Loucy (cell line): ENCODE measurements around the gene SIGLEC7.

Source experiments
- H2AFZ ChIP-seq: fragments of 200-600 bp; sonication (generic); 2 replicates; pipeline ENCODE4 v1.6.0; 2016; ENCODE audit warnings: antibody characterized with exemption, mild to moderate bottlenecking, low read length, moderate library complexity
- H3F3A ChIP-seq: fragments of 200-600 bp; 2 replicates; pipeline ENCODE4 v1.6.0; 2016; ENCODE audit warnings: antibody characterized with exemption, low read depth, mild to moderate bottlenecking
- H3K27me3 ChIP-seq: fragments of 200-600 bp; sonication (generic); 2 replicates; pipeline ENCODE4 v1.6.1; 2014; ENCODE audit warnings: low read length, mild to moderate bottlenecking; ENCODE audit not compliant: insufficient read depth, poor library complexity, severe bottlenecking
- H3K36me3 ChIP-seq: fragments of 200-600 bp; sonication (generic); 2 replicates; pipeline ENCODE4 v1.6.1; 2016; ENCODE audit warnings: low read length; ENCODE audit not compliant: insufficient read depth
- H3K4me1 ChIP-seq: fragments of 200-600 bp; sonication (generic); 2 replicates; pipeline ENCODE4 v1.5.1; 2014; ENCODE audit warnings: low read length, mild to moderate bottlenecking; ENCODE audit not compliant: insufficient read depth, poor library complexity, severe bottlenecking
- H3K4me2 ChIP-seq: fragments of 200-600 bp; sonication (generic); 2 replicates; pipeline ENCODE4 v1.6.0; 2014; ENCODE audit warnings: antibody characterized with exemption, low read length, low read depth, mild to moderate bottlenecking; ENCODE audit not compliant: poor library complexity, severe bottlenecking
- H3K4me3 ChIP-seq: fragments of 200-600 bp; sonication (generic); 2 replicates; pipeline ENCODE4 v1.5.1; 2014; ENCODE audit warnings: low read length, mild to moderate bottlenecking, mixed read lengths; ENCODE audit not compliant: poor library complexity, severe bottlenecking
- H3K79me2 ChIP-seq: fragments of 200-600 bp; sonication (generic); 2 replicates; pipeline ENCODE4 v1.6.1; 2014; ENCODE audit warnings: low read length; ENCODE audit not compliant: insufficient read depth
- H3K9ac ChIP-seq: fragments of 200-600 bp; sonication (generic); 2 replicates; pipeline ENCODE4 v1.6.0; 2014; ENCODE audit warnings: mild to moderate bottlenecking, low read depth, low read length, moderate library complexity; ENCODE audit not compliant: poor library complexity, severe bottlenecking
- H3K9me2 ChIP-seq: fragments of 200-600 bp; sonication (generic); replicated peaks from 2 replicates; pipeline ENCODE4 v1.6.1; 2016; ENCODE audit warnings: low read depth, low read length, mixed read lengths
- H3K9me3 ChIP-seq: fragments of 200-600 bp; sonication (generic); 2 replicates; pipeline ENCODE4 v1.6.1; 2014; ENCODE audit warnings: mild to moderate bottlenecking, antibody characterized with exemption, low read length, low read depth; ENCODE audit not compliant: insufficient read depth
- H4K20me1 ChIP-seq: fragments of 200-600 bp; sonication (generic); 2 replicates; pipeline ENCODE4 v1.6.0; 2014; ENCODE audit warnings: antibody characterized with exemption, low read length, mild to moderate bottlenecking; ENCODE audit not compliant: insufficient read depth, poor library complexity, severe bottlenecking
- CTCF ChIP-seq: fragments of 200-600 bp; sonication (generic); conservative IDR thresholded peaks from 2 replicates; pipeline ENCODE4 v1.5.1; 2014; ENCODE audit warnings: mild to moderate bottlenecking, antibody characterized with exemption, low read length
- EZH2phosphoT487 ChIP-seq: fragments of 200-600 bp; IDR thresholded peaks from 2 replicates; pipeline ENCODE4 v1.6.1; 2018; ENCODE audit warnings: antibody characterized with exemption, mild to moderate bottlenecking, moderate library complexity, borderline replicate concordance

The SIGLEC7 gene

GRCh38 chr19:51094696-51095279, 47.3 kb upstream of the SIGLEC7 start:
- no peaks in the 10 kb centered on the region for H3K36me3 ChIP-seq
- H3K4me1 ChIP-seq, result no peaks in the 10 kb centered on the region
- no peaks in the 10 kb centered on the region for H4K20me1 ChIP-seq
- no peaks in the 10 kb centered on the region for H3K27me3 ChIP-seq
- H3K9ac ChIP-seq, result no peak overlapping the region
- H3F3A ChIP-seq, result no peaks in the 10 kb centered on the region
- no peaks in the 10 kb centered on the region for H3K79me2 ChIP-seq
- no peaks in the 10 kb centered on the region for H3K9me3 ChIP-seq
- H3K9me2 ChIP-seq, result no peaks in the 10 kb centered on the region
- no peak overlapping the region for H3K4me2 ChIP-seq
- no peak overlapping the region for H2AFZ ChIP-seq
- TF ChIP-seq CTCF (peak; percentile 70), EZH2phosphoT487 (no peak)
- no peak overlapping the region for H3K4me3 ChIP-seq

- H2AFZ ChIP-seq, result no peak overlapping the region
- H3K4me2 ChIP-seq, result no peak overlapping the region
- no peaks in the 10 kb centered on the region for H3K9me2 ChIP-seq
- H3F3A ChIP-seq, result no peaks in the 10 kb centered on the region
- no peak overlapping the region for H3K4me3 ChIP-seq
- no peaks in the 10 kb centered on the region for H3K9me3 ChIP-seq
- TF ChIP-seq CTCF (peak; percentile 30; the same call in 1 of the 2 replicates), EZH2phosphoT487 (no peak)
- H3K4me1 ChIP-seq, result no peaks in the 10 kb centered on the region
- no peaks in the 10 kb centered on the region for H3K79me2 ChIP-seq
- no peaks in the 10 kb centered on the region for H3K36me3 ChIP-seq
- H4K20me1 ChIP-seq, result no peaks in the 10 kb centered on the region
- no peak overlapping the region for H3K9ac ChIP-seq
- H3K27me3 ChIP-seq, result no peaks in the 10 kb centered on the region
These were observed 45.5 kb upstream of the SIGLEC7 start for GRCh38 chr19:51096473-51097165.

GRCh38 chr19:51097166-51097738, 44.8 kb upstream of the SIGLEC7 start:
- Histone ChIP-seq H3K4me2 (no peak overlapping the region), H3K4me1 (no peaks in the 10 kb centered on the region), H3K9ac (no peak overlapping the region), H2AFZ (no peak overlapping the region), H3K36me3 (no peaks in the 10 kb centered on the region), H4K20me1 (no peaks in the 10 kb centered on the region), H3K4me3 (no peak overlapping the region), H3K27me3 (no peaks in the 10 kb centered on the region), H3K9me3 (no peaks in the 10 kb centered on the region), H3K79me2 (no peaks in the 10 kb centered on the region), H3F3A (no peaks in the 10 kb centered on the region), H3K9me2 (no peaks in the 10 kb centered on the region)
- TF ChIP-seq CTCF (peak; percentile 69), EZH2phosphoT487 (no peak)
